GM19468 (cell line): ENCODE data around the gene FGGY.
"Not testable (repeated sequence)": the region's sequence is repeated elsewhere in the genome, so short reads cannot be mapped to it uniquely, and the experiment has no call there.

Experiments
- ATAC-seq: cut with Tn5 transposase; IDR thresholded peaks from one replicate; pipeline ENCODE4 v1.9.1; 2021; ENCODE audit warnings: mild to moderate bottlenecking, moderate library complexity, moderate number of reproducible peaks; ENCODE audit not compliant: unreplicated experiment; ENCODE audit errors: extremely low read depth

FGGY gene

DNA sequence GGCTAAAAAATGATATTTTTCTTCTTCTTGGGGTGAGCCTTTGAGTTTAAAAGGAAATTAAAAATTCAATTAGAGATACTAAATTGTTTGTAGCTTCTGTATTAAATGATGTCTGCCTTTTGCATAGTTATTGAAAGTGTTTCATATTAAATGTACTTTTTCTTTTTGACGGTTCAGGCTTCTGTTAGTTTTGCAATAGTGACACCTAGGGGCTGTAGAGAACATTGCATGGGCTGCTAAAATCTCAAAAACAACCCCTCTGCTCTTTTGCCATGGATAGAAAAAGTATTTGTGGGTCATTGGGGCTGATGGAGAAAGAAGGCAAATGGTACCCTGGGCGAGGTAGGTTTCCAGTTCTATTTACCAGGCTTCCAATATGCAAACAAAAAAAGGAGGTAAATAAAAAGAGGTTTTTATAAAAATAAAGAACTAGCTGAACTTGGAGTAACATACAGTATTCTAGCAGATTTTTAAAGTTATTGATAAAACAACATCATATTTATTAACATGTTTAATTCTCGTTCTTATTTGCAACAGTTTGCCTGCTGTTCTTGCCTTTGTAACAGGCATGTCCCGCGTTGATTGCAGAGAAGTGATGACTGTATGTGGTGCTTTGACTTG, 402.4 kb downstream of the FGGY start:
- ATAC-seq: no peak

DNA sequence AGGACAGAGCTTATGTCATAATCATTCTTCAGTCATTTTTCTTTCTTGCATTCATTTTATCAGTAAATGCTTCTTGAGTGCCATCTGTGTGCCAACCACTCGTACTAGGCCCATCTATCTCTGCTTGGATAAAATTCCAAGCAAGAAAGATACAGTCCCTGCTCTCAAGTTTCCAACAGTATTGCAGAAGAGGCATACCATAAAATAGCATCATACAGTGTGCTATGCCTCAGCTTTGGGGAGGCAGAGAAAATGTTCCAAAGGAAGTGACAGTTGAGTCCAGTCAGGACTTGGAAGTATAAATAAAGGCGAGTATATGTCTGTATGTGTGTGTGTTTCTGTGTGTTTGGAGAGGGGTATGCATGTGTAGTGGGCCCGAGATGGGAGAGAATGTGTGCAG, 404.5 kb downstream of the FGGY start:
- ATAC-seq: no peak

DNA sequence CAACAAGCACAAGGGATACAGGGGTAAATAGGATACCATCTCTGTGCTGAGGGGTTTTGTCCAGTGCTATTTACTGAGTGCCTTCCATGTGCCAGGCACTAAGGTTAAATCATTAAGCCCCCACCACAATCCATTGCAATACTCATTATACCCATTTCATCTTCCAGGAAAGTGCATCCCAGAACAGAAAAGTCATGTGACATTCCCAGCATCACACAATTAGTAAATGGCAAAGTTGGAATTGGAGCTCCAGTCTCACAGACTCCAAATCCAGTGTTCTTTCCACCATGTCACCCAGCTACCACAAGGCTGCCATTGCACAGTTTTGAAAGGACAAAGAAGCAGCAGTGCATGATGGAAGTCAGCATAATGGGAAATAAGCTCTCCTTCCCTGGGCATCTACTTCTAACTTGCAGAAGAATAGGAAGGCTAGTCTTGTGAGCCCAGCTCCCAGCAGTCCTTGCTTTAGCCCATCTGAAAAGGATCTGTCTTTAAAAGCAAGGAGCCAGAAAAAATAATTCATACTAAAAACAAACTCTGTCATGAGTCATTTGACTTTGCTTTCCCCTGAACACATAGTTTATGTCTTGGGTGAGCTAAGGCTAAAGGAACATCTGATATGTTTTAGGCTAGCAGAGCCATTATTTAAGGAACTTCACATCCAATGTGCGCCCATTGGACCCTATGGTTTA, 406.5 kb downstream of the FGGY start:
- no peak for ATAC-seq

DNA sequence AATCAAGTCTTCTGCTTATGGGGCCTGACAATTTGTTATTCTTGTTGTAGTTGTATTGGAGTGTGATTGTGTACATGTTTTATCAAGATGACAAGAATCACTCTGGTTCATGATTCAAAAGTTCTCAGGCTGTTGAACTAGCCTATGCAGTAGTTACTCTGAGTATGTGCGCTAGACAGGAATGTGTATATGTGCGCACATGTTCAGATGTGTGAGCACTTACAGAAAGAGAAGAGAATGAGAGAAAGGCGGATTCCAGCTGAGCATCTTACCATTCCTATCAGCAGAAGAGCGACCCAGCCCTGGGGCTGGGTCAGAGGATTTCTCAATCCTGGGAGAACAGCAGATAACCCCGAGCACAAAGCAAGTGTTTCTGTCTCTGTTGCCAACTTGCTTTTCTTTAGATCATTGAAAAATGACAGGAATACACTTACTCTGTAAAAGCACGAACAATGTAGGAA, 407.1 kb downstream of the FGGY start:
- ATAC-seq: no peak

DNA sequence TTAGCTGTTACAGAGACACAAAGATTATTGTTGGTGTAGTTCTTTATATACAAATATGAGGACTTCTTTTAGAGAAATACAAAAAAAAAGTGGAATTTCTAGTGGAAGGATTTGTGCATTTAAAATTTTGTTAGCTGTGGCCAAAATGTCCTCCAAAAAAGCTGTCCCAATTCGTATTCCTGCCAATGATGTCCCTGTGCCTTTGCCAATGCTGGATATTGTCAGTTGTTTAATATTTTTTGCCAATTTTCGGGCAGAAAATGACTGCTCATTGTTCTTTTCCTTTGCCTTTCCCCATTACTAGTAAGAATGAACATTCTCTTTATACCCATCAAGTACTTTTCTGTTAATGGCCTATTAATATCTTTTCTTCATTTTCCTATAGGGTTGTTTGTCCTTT, 407.8 kb downstream of the FGGY start:
- no peak for ATAC-seq

DNA sequence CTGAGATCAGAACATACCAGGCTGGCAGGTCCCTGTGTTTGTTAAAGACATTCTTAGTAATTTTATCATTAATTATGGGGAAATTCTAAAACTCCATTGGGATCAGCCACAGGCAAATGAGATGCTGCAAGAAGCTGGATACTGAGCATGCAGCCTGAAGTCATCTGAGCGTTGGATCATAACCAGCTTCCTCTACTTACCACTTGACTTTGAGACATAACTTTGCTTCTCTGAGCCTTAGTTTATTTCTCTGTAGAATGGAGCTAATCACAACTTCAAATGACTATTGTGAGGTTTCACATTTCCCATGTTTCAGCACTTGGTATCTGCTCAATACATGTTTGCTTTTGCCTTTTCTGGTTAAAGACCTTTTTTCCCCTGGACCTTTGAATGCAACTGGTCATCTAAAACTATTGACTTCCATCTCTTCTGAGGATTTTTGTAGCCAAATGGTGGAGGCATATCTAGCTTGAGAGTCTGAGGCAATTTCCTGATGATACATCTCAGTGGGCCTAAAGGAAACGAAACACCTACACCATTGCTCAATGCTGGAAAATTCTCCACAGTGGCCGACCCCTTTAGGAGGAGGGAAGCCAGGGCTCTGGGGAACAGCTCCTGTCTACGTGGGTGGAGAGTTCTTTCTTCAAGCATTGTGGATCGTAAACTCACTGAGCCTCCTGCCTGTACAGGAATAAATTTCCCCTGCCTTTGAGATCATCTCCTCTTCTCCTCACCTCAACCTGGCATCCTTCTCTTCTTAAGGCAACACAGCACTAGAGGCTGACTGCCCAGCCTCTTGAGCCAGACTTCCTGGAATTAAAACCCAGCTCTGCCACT, 408.8 kb downstream of the FGGY start:
- ATAC-seq: no peak

DNA sequence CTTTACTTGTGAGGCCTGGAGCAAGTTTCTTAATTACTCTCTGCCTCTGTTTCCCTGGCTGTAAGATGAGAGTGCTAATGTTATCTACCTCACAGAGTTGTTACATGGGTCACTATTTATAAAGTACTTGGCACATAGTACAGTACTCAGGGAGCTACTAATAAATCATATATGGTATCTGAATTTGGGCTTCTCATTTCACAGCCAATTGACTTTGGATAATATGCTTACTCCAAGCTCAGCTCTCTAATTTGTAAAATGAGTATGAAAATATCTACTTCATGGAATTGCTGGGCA, 409.4 kb downstream of the FGGY start:
- ATAC-seq: no peak

DNA sequence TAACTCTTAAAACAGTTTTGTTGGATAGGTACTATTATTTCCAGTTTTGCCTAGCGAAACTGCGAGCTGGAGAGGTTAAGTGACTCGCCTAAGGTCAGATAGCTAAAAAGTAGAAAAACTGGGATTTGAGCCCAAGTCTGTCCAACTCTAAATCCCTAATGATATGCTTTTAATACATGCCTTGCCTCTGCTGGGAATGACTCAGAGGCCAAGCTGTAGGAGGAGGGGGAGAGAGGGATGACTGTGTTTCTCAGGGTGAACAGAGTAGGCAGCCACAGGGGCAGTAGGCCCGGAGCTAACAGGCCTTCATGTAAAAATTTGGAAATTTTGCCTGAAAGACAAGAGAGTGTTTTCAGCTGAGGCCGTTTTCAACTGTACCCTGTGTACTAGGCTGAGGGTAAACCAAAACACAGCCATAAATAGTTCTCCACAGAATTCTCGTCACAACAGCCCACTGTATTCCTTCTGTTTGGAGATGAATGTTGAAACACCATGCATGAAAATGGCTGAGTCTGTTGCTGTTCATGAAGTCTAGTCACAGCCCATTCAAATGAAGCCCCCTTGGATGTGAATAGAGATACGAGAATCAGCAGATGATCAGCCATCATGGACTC, 410.4 kb downstream of the FGGY start:
- ATAC-seq: no peak

DNA sequence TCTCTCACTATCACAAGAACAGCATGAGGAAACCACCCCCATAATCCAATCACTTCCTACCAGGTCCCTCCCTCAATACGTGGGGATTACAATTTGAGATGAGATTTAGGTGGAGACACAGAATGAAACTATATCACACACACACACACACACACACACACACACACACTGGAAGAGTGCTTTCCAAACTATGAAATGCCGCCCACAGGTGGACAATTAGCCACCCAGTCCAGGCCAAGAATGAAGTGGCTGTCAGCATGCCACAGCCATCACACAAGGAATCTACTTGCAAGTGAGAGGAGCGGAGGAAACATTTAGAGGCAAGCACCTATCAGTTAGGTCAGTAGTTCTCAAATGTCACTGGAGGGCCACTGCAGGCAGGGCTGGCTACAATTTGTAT, 412.4 kb downstream of the FGGY start:
- no peak for ATAC-seq

DNA sequence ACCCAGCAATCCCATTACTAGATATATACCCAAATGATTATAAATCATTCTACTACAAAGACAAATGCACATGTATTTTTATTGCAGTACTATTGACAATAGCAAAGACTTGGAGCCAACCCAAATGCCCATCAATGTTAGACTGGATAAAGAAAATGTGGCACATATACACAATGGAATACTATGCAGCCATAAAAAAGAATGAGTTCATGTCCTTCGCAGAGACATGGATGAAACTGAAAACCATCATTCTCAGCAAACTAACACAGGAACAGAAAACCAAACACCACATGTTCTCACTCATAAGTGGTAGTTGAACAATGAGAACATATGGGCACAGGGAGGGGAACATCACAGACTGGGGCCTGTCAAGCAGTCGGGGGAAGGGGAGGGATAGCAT, 414.0 kb downstream of the FGGY start:
- not testable (repeated sequence) for ATAC-seq

DNA sequence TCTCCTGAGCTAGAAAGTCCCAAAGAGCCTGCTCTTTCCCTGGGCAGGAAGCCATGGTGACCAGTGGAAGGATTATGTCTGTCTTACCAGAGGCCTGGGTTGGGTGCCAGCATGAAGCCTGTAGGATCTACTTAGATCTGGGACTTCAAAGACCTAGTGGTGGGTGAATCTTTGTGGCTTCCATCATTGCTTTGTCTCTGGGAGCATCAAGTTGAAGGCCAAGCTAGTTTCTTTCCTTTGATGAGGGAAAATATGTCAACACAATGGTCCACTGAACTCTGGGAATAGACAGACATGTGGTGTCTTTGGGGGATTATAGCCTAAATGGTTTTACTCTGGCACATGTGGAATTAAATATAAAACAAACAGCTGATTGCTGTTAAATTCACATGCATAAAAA, 417.3 kb downstream of the FGGY start:
- no peak for ATAC-seq

DNA sequence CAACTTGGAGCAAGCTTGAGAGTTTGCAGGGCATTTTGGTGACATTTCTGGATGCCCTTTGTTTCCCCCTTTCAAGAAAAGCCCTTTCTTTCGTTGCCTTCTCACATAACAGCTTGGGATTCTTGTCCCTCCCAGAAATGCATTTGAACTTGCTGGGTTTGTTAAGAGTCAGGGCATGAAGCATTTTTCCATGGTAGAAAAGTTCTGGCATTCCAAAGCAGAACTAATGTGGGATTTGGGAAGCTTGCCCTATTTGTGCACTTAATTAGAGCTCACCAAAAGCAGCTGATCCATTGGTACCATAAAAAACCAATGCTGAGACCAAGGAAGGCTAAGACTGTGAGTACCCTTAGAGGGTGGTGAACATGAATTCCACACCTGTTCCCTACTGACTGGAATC, 418.1 kb downstream of the FGGY start:
- no peak for ATAC-seq

DNA sequence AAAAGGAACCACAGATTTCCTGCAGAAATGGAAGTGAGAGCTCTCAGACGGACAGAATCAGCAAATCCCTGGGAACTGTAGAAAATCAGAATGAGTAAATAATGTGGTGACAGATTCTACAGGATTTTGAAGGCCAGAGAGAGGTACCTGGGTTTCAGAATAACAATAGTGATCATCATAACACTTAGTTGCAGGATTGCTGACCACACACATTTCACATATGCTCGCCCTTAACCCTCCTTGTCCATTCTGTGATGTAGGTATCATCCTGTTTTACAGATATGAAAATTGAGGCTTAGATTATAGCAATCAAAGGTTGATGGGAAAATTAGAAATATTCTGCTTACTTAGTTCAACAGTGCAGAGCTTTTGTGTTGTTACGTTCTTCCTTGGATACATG, 419.9 kb downstream of the FGGY start:
- no peak for ATAC-seq

DNA sequence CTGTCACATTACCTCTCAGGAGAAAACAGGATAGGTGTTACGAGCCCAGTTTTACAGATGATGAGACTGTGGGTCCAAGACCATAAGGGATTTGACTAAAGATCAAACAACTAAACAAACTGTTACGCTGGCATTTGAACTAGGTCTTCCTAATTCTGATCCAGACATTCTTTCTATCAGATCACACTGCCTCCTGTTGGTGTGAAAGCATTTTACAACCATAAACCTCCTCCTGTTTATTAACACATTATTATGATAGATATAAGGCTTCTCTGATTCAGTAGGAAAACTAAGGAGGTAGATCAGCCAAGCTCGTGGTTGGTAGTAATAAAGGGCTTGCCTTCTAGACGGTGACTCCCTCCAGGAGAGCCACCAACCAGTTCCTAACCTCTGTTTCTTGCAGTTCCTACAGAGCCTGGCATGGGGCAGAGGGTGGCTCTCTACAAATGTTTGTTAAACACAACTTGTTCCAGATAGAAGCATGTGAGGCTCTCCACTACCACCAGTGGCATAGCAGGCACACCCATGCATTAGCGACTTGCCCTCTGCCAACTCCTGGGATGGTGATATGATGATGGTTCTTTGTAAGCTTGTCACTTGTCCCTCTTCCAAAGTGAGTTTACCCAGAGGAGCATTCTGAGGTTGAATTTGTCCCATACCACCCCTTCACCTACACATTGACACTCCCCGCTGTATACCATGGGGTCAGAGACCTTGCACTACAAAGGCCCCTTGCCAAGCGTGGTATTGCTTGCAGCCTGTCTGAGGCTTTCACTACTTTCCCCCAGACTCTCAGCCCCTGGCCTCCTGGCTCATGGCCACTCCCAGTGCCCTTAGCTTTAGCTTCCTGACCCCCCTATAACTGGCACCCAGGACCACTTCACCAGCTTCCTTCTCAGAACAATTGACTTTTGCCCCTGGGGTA, 421.4 kb downstream of the FGGY start:
- ATAC-seq: no peak

DNA sequence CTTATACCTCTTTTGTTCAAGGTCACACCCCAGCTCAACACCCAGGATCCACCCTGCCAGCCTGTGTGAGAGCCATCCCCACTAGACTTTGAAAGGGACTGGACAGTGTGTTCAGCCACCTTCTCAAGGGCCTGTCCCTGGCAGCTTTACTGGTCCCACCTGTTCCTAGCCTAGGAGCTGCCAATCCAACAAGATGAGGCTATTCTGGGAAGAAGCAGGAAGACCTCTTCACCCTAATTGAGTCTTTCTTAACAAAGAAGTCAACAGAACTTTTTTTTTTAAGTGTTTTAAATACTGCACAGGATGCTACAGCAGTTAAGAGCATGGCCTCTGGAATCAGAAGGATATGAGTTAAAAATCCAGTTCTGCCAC, 422.1 kb downstream of the FGGY start:
- no peak for ATAC-seq

DNA sequence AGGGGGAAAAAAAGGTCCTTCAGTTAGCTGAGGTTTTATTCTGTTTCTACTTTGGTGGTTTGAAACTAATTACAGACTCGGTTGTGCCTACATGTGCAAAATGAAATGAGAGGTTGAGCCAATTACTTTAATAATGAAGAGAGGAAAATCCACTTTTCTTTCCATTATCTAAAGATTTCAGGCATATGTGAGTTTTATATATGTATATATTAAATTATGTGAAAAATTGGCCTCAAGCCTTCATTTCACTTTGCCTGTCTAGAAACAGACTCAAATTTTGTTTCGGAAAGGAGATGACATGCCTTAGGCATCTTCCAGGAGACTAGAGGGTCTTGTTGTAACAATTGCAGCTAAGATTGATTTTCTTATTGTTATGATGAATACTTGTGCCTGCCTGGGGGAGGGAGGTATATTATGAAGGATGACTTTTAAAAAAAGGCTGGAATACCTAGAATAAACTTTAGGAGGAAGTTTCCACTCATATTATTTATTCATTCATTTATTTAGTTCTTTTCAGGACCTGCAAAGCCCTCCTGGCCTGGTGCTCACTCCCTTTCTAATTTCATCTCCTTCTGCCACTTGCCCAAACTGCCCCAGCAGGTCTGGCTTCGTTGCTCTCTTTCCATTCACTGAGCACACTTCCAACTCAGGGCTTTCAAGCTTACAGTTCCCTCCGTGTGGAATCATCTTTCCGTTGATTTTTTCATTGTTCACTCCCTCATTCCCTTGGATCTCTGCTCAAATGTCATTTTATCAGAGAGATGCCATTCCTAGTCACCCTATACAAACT, 423.6 kb downstream of the FGGY start:
- ATAC-seq: no peak

DNA sequence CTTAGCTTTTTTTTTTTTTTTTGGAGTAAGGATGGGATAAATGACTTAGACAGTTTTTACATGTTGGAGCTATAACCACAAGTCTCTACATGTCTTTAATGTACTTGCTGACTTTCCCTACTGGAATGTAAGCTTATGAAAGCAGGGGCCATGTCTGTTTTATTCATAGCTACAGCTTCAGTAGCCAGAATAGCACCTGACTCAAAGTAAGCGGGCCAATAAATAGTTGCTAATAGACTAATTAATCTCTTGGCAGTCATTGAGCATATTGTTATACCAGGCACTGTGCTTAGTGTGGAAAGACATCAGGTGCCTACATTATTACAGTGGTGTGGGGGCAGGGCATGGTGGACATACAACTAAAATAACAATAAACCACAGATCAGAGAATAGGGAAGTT, 433.4 kb downstream of the FGGY start:
- no peak for ATAC-seq

DNA sequence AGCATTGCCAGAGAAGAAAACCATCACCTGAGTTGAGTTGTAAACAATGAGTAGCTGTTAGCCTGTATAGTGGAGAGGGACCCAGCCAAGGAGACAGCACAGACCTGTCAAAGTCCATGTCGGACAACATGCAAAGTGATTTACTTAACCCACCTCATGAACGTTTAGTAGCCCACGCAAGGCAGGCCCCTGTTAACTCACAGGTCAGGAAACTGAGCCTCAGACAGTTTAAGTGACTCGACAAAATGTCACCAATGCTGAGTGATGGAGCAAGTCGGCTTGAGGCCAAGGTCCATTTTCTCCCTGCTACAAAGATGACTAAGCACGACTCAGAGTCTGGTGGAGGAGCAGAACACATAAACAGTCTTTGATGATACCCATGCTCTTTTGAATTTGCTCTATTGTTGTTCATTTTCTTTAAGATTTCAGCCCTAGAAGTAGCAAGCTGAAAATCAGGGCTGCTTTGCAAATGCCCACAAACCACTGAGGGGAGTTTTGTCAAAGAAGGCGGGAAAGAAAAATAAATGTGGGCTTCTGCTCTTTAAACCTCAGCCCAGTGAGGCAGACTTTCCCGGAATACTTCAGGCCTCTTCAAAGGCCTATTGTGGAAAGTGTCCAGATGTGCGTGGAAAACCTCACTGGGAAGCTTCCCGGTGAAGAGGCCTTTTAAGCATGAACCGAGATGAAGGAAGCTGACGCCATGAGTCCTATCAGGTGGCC, 434.0 kb downstream of the FGGY start:
- ATAC-seq: no peak

DNA sequence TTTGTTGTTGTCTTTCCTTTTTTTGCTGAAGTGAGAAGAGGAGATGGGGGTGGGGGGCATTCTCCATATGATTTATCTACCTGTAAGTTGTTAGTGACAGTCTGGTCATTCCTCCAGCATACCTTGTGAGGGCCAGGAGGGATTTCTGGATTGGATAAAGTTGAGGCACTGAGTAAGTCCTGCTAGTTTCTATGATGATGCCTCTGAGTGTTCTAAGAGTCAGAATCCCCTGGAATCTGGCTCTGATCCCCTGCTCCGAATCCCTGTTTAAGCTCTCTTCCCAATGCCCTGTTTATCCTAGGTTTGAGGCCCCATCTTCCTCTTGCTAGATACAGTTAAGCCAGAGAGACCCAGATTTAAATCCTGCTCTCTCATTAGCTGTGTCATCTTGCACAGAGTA, 434.7 kb downstream of the FGGY start:
- ATAC-seq: no peak
